Endothelial cell of umbilical vein (primary cell): ENCODE results near the gene RAD51B.

ENCODE experiments used
- CTCF ChIP-seq, 2 donors: IDR thresholded peaks; 1 replicate in 1 of 2; 2 replicates in 1 of 2; pipeline ENCODE4 v1.5.1; 2011; ENCODE audit warnings: low read length in 2 of 2, mild to moderate bottlenecking in 2 of 2, moderate library complexity in 2 of 2, control low read depth in 1 of 2, inconsistent platforms in 1 of 2, low read depth in 1 of 2; ENCODE audit not compliant: insufficient read depth in 1 of 2; ENCODE audit errors: extremely low read depth in 1 of 2
- EZH2 ChIP-seq: IDR thresholded peaks from 2 replicates; pipeline ENCODE4 v1.6.1; 2012; ENCODE audit warnings: borderline replicate concordance, low read depth, mild to moderate bottlenecking, moderate library complexity, low read length, inconsistent platforms; ENCODE audit not compliant: severe bottlenecking
- GATA2 ChIP-seq: IDR thresholded peaks from 2 replicates; pipeline ENCODE4 v1.7.0; 2011; ENCODE audit warnings: low read depth, mild to moderate bottlenecking, moderate library complexity, mixed read lengths, low read length; ENCODE audit not compliant: insufficient read length, insufficient read depth
- JUN ChIP-seq: IDR thresholded peaks from 2 replicates; pipeline ENCODE4 v1.6.1; 2011; ENCODE audit warnings: borderline replicate concordance, low read depth; ENCODE audit not compliant: insufficient read length, insufficient read depth
- MAX ChIP-seq: IDR thresholded peaks from 2 replicates; pipeline ENCODE4 v1.6.1; 2011; ENCODE audit not compliant: insufficient read depth, insufficient read length
- POLR2A ChIP-seq: IDR thresholded peaks from 2 replicates; pipeline ENCODE4 v1.6.1; 2012; ENCODE audit warnings: low read depth, mild to moderate bottlenecking, control low read depth, low read length
- POLR2AphosphoS5 ChIP-seq: IDR thresholded peaks from 2 replicates; pipeline ENCODE4 v1.6.1; 2012; ENCODE audit warnings: low read depth, mild to moderate bottlenecking, control low read depth, low read length, moderate library complexity; ENCODE audit not compliant: insufficient read depth

- TF ChIP-seq JUN (no peak), CTCF (IDR thresholded peaks at IDR 0.05; ENCODE audit: extremely low read depth in 1 of 2, insufficient read depth in 1 of 2, low read depth in 1 of 2, low read length in 2 of 2) (no peak), MAX (no peak), POLR2AphosphoS5 (no peak), POLR2A (no peak), GATA2 (no peak), EZH2 (no peak)
These were observed 778.5 kb downstream of the RAD51B start for GRCh38 chr14:68598089-68598488.
